HCT116 (cell line): Measurements from ENCODE around the gene USP9Y.

Experiments
- CTCF ChIP-seq, 3 experiments: fragments of 200-600 bp in 1 of 3; sonication (generic) in 1 of 3; IDR thresholded peaks in 2 of 3; conservative IDR thresholded peaks in 1 of 3; 2 replicates each; pipeline ENCODE4 v1.5.1; 2012 to 2017; ENCODE audit warnings: low read depth in 2 of 3, low read length in 2 of 3, antibody characterized with exemption in 1 of 3, borderline replicate concordance in 1 of 3, control low read depth in 1 of 3, mild to moderate bottlenecking in 1 of 3, mixed read lengths in 1 of 3, mixed run types in 1 of 3, moderate library complexity in 1 of 3; ENCODE audit not compliant: insufficient read depth in 1 of 3
- JUND ChIP-seq: IDR thresholded peaks from 2 replicates; pipeline ENCODE4 v1.6.1; 2012
- POLR2A ChIP-seq: IDR thresholded peaks from 2 replicates; pipeline ENCODE4 v1.7.0; 2011; ENCODE audit warnings: borderline replicate concordance; ENCODE audit not compliant: insufficient read depth, insufficient read length; ENCODE audit errors: extremely low read depth

GRCh38 chrY:12841368-12841767, 140.3 kb downstream of the USP9Y start:
- TF ChIP-seq POLR2A: no peak
- TF ChIP-seq CTCF (IDR thresholded peaks at IDR 0.05 in 2 of 3, conservative IDR thresholded peaks at IDR 0.05 in 1 of 3; ENCODE audit: borderline replicate concordance in 1 of 3, insufficient read depth in 1 of 3, low read depth in 2 of 3, low read length in 2 of 3): no peak
- TF ChIP-seq JUND: no peak
